Stimulated activated effector memory CD8-positive, alpha-beta T cell treated with anti-CD3 and anti-CD28 coated beads, Interleukin-12 subunit alpha, Interleukin-12 subunit beta, amount 100 ng/mL, for 72 hours (primary cell): Measurements from ENCODE around the gene ARMH1.
"Not testable (repeated sequence)": the region's sequence is repeated elsewhere in the genome, so short reads cannot be mapped to it uniquely, and the experiment has no call there.

ENCODE experiments used
- ATAC-seq: fragments of 150-1000 bp; cut with Tn5 transposase; 2 replicates; pipeline ENCODE4 v1.10.0; 2021
- DNase-seq, 2 donors: peaks; one replicate each; pipeline ENCODE4 v3.0.0; 2021 to 2022; ENCODE audit warnings: low spot score in 2 of 2
- H3K27ac Mint-ChIP-seq: one replicate; pipeline ENCODE4 v1.8.0; 2022; ENCODE audit warnings: mild to moderate bottlenecking, mixed read lengths
- H3K36me3 Mint-ChIP-seq: one replicate; pipeline ENCODE4 v1.8.0; 2022; ENCODE audit warnings: mild to moderate bottlenecking, mixed read lengths
- H3K4me1 Mint-ChIP-seq: one replicate; pipeline ENCODE4 v1.8.0; 2022; ENCODE audit warnings: mixed read lengths
- H3K4me3 Mint-ChIP-seq: one replicate; pipeline ENCODE4 v1.8.0; 2022; ENCODE audit warnings: mild to moderate bottlenecking, mixed read lengths
- H3K9me3 Mint-ChIP-seq: one replicate; pipeline ENCODE4 v1.8.0; 2022; ENCODE audit warnings: mixed read lengths

ARMH1 gene

GRCh38 chr1:44652445-44653106 lies 21.9 kb upstream of the ARMH1 start:
- ATAC-seq: peak; percentile 89
- Mint-ChIP-seq H3K9me3 (no peaks in the 10 kb centered on the region), H3K4me1 (peaks cover 6% of the 10 kb centered on the region), H3K36me3 (peaks cover 25% of the 10 kb centered on the region), H3K27ac (peak overlapping the region; percentile 19), H3K4me3 (no peak overlapping the region)
- DNase-seq: peak; percentile 74 to 90

GRCh38 chr1:44653107-44653964 lies 21.2 kb upstream of the ARMH1 start:
- H3K36me3 Mint-ChIP-seq: peaks cover 18% of the 10 kb centered on the region
- H3K4me3 Mint-ChIP-seq: no peak overlapping the region
- ATAC-seq (no peak), DNase-seq (no peak)
- no peaks in the 10 kb centered on the region for H3K9me3 Mint-ChIP-seq
- H3K27ac Mint-ChIP-seq: no peak overlapping the region
- H3K4me1 Mint-ChIP-seq: peaks cover 6% of the 10 kb centered on the region

DNA sequence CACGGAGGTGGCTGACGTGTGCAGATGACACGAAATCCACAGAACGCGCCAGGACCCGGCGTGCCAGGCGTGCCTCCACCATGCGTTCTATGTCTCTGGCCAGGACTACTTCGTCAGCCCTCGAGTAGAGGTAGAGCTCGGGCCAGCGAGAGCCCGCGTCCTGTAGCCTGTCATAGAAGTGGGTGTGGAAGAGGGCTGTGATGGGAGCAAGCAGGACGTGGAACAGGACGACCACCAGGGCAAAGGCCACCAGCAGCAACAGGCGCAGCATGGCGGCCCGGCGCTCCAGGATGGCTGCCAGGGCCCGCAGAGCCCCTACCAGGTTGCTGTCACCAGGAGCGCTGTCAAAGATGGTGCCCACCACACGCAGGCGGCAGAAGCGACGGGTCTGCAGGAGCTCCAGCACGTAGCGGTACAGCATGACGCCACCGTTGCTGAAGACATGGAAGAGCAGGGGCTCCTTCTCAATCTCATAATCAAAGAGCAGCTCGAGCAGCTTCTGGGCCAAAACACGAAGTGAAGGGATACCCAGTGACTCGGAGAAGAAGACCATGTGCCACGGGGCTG lies 19.8 kb upstream of the ARMH1 start:
- DNase-seq: no peak
- H3K36me3 Mint-ChIP-seq: peaks cover 6% of the 10 kb centered on the region
- ATAC-seq: no peak
- no peak overlapping the region for H3K4me3 Mint-ChIP-seq
- no peak overlapping the region for H3K27ac Mint-ChIP-seq
- H3K9me3 Mint-ChIP-seq: no peaks in the 10 kb centered on the region
- H3K4me1 Mint-ChIP-seq: peaks cover 6% of the 10 kb centered on the region

DNA sequence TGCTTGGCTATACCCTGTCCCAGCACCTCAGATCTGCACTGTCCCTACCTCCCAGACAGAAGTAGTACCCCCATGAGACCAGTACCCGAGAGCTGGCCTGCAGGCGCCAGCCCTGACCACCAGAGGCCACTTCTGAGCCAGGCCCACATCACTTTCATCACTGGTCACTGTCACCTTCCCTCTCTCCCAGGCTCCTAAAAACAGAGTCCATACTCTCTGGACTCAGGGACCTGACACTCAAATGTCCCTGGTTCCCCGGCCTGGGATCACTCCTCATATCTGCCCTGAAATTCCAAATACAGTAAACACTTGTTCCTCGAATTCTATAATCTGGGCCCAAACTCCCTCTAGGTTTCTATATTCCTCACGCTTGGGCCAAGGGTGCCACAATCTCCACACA lies 18.9 kb upstream of the ARMH1 start:
- Mint-ChIP-seq H3K9me3 (no peaks in the 10 kb centered on the region), H3K27ac (peak overlapping the region; percentile 49), H3K36me3 (peaks cover 6% of the 10 kb centered on the region), H3K4me3 (no peak overlapping the region), H3K4me1 (peaks cover 6% of the 10 kb centered on the region)
- DNase-seq (no peak), ATAC-seq (no peak)

DNA sequence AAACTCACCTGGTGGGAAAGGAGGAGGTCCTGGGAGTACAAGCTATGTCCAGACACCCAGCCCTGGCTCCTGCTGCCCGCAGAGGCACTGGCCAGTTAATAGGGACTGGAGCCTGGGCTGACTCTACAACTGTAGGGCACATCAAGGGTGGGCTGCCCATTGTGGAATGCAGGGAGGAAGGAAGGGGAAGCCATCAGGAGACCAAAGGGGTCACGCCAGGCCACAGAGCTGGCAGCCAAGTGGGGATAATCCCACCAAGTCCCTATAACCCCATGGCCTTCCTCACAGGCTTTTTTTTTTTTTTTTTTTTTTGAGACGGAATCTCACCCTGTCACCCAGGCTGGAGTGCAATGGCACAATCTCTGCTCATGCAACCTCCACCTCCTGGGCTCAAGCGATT lies 14.9 kb upstream of the ARMH1 start:
- no peak for ATAC-seq
- H3K27ac Mint-ChIP-seq: no peak overlapping the region
- DNase-seq: no peak
- no peak overlapping the region for H3K4me3 Mint-ChIP-seq
- no peaks in the 10 kb centered on the region for H3K36me3 Mint-ChIP-seq
- H3K9me3 Mint-ChIP-seq: no peaks in the 10 kb centered on the region
- peaks cover 8% of the 10 kb centered on the region for H3K4me1 Mint-ChIP-seq

DNA sequence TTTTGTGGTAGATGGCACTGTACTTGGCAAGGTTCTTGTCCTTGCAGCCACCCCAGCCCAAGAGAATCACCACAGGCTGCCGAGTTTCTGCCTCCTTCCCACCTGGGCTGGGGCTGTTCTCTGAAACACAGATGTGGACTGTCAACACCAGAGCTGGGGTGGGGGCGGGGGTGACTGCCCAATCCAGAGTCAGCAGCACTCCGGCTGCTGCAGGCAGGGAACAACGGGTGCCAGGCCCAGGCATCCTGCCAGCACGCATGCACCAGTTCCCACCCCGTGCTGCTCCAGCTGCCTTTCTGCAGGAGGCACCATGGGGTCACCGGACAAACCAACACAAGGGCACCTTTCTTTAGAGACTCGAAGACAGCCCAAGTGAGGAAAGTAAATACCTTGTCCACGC lies 14.3 kb upstream of the ARMH1 start:
- Mint-ChIP-seq H3K36me3 (no peaks in the 10 kb centered on the region), H3K27ac (no peak overlapping the region), H3K4me1 (peaks cover 14% of the 10 kb centered on the region), H3K9me3 (no peaks in the 10 kb centered on the region), H3K4me3 (no peak overlapping the region)
- DNase-seq: no peak
- ATAC-seq: no peak

- Mint-ChIP-seq H3K4me1 (peaks cover 16% of the 10 kb centered on the region), H3K4me3 (no peak overlapping the region), H3K9me3 (no peaks in the 10 kb centered on the region), H3K36me3 (no peaks in the 10 kb centered on the region), H3K27ac (no peak overlapping the region)
- DNase-seq (no peak), ATAC-seq (no peak)
Observed at GRCh38 chr1:44661781-44662682, 12.5 kb upstream of the ARMH1 start.

- DNase-seq: no peak
- Mint-ChIP-seq H3K36me3 (no peaks in the 10 kb centered on the region), H3K4me3 (no peak overlapping the region), H3K27ac (no peak overlapping the region), H3K4me1 (peaks cover 16% of the 10 kb centered on the region), H3K9me3 (no peaks in the 10 kb centered on the region)
- ATAC-seq: no peak
Observed at GRCh38 chr1:44662683-44663030, 11.9 kb upstream of the ARMH1 start.

GRCh38 chr1:44663417-44663816 lies 11.1 kb upstream of the ARMH1 start:
- DNase-seq (no peak), ATAC-seq (no peak)
- Mint-ChIP-seq H3K27ac (peak overlapping the region; percentile 46), H3K4me3 (no peak overlapping the region), H3K9me3 (no peaks in the 10 kb centered on the region), H3K36me3 (no peaks in the 10 kb centered on the region), H3K4me1 (peaks cover 16% of the 10 kb centered on the region)

GRCh38 chr1:44664730-44665370 lies 9.7 kb upstream of the ARMH1 start:
- H3K36me3 Mint-ChIP-seq: no peaks in the 10 kb centered on the region
- DNase-seq: no peak
- H3K4me3 Mint-ChIP-seq: peak overlapping the region; percentile 25
- ATAC-seq: peak; percentile 86
- no peak overlapping the region for H3K27ac Mint-ChIP-seq
- H3K9me3 Mint-ChIP-seq: no peaks in the 10 kb centered on the region
- peaks cover 16% of the 10 kb centered on the region for H3K4me1 Mint-ChIP-seq

DNA sequence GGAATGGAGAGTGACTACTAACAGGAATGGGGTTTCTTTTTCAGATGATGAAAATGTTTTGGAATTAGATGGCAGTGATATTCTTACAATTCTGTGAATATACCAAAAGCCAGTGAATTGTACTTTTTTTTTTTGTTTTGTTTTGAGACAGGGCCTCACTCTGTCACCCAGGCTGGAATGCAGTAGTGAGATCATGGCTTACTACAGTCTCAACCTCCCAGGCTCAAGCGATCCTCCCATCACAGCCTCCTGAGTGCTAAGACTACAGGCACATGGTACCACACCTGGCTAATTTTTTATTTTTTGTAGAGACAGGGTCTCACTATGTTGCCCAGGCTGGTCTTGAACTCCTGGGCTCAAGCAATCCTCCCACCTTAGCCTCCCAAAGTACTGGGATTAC lies 7.8 kb upstream of the ARMH1 start:
- H3K27ac Mint-ChIP-seq, ATAC-seq, DNase-seq, H3K4me3 Mint-ChIP-seq, H3K9me3 Mint-ChIP-seq, H3K36me3 Mint-ChIP-seq: not testable (repeated sequence)
- peaks cover 16% of the 10 kb centered on the region for H3K4me1 Mint-ChIP-seq

- no peak for DNase-seq
- H3K27ac Mint-ChIP-seq: peak overlapping the region; percentile 44
- H3K36me3 Mint-ChIP-seq: no peaks in the 10 kb centered on the region
- no peak for ATAC-seq
- no peak overlapping the region for H3K4me3 Mint-ChIP-seq
- H3K9me3 Mint-ChIP-seq: no peaks in the 10 kb centered on the region
- H3K4me1 Mint-ChIP-seq: peaks cover 14% of the 10 kb centered on the region
Observed at GRCh38 chr1:44670751-44671640, 3.5 kb upstream of the ARMH1 start.

- Mint-ChIP-seq H3K4me1 (peaks cover 14% of the 10 kb centered on the region), H3K4me3 (peak overlapping the region; percentile 83), H3K9me3 (no peaks in the 10 kb centered on the region), H3K27ac (no peak overlapping the region), H3K36me3 (no peaks in the 10 kb centered on the region)
- DNase-seq (no peak), ATAC-seq (no peak)
Observed at GRCh38 chr1:44672254-44672955, 2.1 kb upstream of the ARMH1 start.
